SHP77 (cell line): Measurements from ENCODE around the gene OR52K2.

Experiments used
- DNase-seq, 2 experiments: peaks; one replicate each; lab custom pipeline; 2025; lab: John Stamatoyannopoulos, UW

Gene OR52K2

GRCh38 chr11:4448995-4449394 lies at the start of gene OR52K2:
Gene OR52K2 (plus strand): TSS chr11:4449295. CDS start chr11:4449340, 45 bp downstream.
- no peak for DNase-seq

GRCh38 chr11:4406206-4406605 lies 42.9 kb upstream of the OR52K2 start:
- peak; percentile 14 to 21 for DNase-seq

- no peak for DNase-seq
Observed at GRCh38 chr11:4416306-4416705, 32.8 kb upstream of the OR52K2 start.

DNA sequence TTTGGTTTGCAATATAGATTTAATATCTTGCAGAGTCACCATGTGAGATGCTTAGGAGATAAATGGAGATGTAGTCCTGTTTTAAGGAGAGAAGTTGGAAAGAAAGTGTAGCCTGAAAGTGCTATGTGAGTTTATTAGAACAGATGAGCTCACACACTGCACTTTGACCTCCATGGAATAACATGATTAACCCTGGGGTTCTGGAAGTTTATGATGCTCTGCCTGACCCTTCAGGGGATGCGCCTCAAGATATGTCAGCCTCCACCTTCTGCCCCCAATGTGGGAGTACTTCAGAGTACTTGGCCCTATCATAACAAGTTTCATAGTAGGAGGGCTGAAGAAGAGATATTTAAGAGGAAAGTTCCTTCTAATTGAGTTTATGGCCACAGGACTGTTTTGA lies 32.3 kb upstream of the OR52K2 start:
- no peak for DNase-seq

- DNase-seq: no peak
Observed at GRCh38 chr11:4418403-4418802, 30.7 kb upstream of the OR52K2 start.

DNA sequence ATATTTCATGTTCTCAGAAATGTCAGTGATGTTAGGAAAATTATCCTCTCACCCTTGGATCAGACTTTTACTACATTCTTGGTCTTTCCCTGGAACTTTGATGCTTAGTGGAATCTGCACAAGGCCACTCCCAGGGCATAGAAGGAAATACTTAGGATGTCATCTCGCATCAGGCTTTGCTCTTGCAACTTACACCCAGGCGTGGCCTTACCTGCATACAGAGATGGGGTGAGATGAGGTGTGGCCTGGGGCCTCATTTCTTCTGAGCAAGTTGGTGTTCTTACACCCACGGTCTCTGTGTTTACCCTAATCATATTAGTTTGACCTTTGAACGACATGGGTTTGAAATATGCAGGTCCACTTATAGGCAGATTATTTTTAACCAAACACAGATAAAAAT lies 19.0 kb upstream of the OR52K2 start:
- DNase-seq: no peak

GRCh38 chr11:4433856-4434255 lies 15.2 kb upstream of the OR52K2 start:
- no peak for DNase-seq

GRCh38 chr11:4436411-4436810 lies 12.7 kb upstream of the OR52K2 start:
- DNase-seq: no peak

DNA sequence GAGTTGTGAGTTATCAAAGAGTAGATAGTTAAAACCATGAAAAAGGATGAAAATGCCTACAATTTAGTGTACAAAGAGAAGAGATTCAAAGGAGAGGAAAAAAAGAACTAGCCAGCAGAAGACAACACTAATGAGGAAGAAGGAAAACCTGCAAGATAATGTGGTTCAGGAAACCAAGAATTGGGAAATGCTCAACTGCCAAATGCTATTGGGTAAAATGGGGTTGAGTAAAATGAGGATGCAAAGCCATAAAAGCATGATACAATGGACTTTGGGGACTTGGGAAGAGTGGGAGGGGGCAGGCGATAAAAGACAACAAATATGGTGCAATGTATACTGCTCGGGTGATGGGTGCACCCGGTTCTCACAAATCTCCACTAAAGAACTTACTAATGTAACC lies 7.6 kb upstream of the OR52K2 start:
- DNase-seq: no peak

DNA sequence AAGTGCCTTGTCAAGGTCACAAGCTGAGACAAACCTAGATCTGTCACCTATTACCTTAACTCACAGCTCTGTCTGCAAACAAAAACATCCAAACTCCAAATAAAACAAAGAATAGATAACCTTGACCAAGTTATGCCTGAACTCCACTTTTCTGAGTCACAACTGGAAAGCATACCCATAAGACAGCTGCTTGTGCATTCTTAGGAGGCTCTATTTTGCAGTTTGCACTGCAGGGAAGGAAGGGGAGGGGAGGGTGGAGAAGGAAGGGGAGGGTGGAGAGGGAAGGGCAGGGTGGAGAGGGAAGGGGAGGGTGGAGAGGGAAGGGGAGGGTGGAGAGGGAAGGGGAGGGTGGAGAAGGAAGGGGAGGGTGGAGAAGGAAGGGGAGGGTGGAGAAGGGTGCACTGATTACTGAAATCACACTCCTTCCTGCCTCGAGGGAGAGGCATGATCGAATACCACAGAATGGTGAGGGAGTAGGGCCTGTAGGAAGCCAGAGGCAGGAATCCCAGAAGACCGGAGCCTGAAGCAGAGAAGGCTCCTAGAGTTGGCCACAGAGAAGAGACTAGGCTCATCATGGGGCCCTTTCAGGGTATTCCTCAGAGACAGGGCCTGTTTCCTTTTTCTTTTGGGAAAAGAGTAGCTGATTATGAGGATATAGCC lies 5.7 kb upstream of the OR52K2 start:
- no peak for DNase-seq

DNA sequence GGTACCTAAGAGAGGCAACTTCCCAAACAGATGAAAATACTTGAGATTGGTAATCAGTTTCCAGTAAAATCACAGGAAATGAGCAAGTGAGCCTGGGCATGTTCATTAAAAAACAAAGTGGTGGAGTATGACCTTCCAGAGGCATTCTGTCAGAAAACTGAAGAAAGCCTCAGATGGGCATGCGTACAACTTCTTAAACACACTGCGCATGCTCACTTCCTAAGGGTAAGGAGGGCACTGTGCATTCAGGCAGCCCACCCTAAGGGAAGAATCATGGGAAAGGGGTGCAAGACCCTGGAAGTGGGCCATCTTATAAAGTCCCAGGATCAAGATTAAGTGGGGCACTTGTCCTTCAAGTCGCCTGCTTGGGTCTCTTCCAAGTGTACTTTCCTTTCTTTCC lies 4.0 kb downstream of the OR52K2 start:
- no peak for DNase-seq

DNA sequence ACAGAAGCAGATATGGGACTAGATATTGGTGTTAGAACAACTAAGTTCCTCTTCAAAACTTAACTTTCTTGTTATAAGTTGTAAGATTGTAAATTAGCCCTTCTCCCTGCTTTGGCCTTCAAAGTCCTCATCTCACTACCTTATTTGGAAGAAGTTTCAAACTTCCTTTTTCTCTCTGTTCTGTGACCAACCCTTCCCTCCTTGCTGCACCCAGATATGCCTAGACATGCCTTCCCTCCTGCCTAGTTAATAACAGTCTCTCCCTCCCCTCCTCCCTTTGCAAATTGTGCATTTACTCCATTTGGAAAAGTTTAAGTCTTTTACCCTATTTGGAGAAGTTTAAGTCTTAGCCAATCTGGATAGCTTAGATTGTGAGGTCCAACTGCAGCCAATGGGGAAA lies 4.9 kb downstream of the OR52K2 start:
- DNase-seq: no peak

- no peak for DNase-seq
Observed at GRCh38 chr11:4455419-4455818, 6.3 kb downstream of the OR52K2 start.

- no peak for DNase-seq
Observed at GRCh38 chr11:4459500-4459899, 10.4 kb downstream of the OR52K2 start.

DNA sequence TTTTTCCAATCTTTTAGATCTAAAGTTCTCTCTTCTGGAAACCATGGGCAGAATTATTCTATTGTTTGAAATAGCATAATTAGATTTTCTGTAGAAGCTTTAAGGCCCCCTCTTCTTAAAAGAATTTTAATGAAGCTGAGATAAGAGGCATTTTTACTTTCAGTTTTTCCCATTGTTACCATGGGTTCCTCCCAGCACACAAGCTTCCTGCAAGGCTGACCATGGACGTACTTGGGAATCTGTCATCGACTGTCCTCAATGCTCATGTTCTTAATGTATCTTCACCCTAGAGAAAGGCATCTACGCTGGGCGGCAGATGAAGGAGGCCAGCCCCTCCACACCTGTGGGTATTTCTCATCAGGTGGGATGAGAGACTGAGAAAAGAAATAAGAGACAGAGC lies 11.1 kb downstream of the OR52K2 start:
- DNase-seq: no peak

DNA sequence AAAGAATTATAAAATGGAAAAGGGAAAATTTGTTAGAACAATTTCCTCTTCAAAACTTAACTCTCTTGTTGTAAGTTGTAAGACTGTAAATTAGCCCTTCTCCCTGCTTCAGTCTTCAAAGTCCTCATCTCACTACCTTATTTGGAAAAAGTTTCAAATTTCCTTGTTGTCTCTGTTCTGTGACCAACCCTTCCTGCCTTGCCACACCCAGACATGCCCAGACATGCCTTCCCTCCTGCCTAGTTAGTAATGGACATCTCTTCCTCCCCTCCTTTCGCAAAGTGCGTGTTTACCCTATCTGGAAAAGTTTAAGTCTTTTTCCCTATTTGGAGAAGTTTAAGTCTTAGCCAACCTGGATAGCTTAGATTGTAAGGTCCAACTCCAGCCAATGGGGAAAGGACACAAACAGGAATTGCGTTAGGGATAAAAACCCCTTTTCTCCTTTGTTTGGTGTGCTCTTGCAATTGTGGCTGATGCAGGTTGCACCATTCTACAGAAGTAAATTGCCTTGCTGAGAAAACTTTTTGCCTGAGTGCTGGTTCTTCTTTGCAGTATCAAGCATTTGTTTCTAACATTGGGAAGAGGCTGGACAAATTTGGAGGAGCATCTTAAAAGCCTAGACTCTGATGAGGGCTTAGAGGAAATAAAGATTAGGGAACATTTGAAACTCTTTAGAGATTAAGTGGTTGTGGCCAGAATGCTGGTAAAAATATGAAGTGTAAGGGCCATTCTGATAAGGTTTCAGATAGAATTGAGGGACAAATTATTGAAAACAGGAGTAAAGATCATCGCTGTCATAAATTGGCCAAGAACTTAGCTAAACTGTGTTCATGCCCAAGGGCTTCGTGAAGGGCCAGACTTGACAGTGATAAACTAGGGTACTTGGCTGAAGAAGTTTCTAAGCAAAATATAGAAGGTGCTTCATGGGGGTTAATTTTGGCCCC lies 15.4 kb downstream of the OR52K2 start:
- no peak for DNase-seq

- DNase-seq: no peak
Observed at GRCh38 chr11:4465407-4465806, 16.3 kb downstream of the OR52K2 start.

DNA sequence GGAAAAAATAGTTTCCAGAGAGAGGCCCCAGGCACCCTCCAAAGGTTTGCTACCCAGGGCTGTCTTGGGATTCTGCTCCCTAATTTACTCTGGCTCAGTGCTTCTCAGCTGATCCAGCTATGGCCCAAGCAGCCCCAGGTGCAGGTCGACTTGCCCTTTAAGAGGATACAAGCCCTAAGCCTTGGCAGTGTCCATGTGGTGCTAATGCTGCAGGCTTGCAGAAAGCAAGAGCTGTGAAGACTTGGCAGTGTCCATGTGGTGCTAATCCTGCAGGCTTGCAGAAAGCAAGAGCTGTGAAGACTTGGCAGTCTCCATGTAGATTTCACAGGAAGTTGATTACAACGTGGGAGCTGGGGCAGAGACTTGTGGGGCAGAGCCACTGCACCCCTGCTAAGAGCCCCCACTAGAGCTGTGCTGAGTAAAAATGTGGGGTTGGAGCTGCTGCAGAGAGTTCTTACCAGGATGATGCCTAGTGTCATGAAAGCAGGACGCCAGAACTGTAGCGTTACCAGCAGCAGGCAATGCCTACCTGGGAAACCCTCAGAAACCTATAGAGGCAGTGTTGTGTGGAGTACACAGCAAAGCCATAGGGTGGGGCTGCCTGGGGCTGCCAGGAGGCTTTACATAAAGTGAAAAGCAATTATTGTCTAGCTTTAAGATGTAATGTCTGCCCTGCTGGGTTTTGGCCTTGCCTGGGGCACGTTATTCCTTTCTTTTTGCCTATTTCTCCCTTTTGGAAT lies 17.2 kb downstream of the OR52K2 start:
- DNase-seq: no peak

DNA sequence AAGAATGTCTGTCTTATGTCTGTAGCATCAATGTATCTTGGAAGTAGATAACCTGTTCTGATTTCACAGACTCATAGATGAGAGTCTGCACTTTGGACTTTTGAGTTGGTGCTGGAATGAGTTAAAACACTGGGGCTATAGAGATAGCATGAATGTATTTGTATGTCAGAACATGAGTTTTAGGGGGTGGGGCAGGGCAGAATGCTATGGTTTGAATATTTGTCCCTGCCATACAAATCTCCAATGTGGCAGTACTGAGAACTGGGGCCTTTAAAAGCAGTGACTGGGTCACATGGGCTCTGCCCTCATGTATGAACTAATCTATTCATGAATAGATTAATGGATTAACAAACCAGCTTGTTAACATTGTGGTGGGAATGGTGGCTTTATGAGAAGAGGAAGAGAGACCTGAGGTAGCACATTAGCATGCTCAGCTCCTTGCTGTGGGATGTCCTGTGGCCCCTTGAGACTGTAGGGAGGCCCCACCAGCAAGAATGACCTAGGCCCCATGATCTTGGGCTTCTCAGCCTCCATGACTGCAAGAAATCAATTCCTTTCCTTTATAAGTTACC lies 17.9 kb downstream of the OR52K2 start:
- DNase-seq: no peak

- no peak for DNase-seq
Observed at GRCh38 chr11:4467811-4468606, 18.9 kb downstream of the OR52K2 start.

DNA sequence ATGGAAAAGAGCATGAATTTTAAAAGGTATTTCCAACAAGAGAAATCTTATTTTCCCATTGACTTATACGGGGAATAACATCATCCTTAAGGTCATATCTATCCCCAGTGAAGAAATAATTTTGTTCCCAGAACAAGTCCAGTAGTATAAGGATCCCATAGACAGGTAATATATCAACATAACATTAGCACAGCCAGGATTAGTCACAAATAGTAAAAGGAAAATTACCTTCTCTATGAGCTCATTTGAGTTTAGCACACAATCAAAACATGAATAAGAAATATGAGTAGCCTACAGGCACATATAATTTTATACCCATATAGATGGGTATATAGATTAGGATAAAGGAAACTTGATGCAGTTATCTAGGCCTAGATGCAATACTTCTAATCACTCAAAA lies 30.5 kb downstream of the OR52K2 start:
- DNase-seq: no peak
